Karpas-422 (cell line): Measurements from ENCODE around the gene NISCH. TPM values are rescaled to one million over a fixed set of nuclear protein-coding genes. Genes with fewer than 3 reads are reported as not detected.

Experiments
- DNase-seq: peaks from one replicate; pipeline ENCODE4 v3.0.0-alpha.2; 2015
- H2AFZ ChIP-seq: fragments of 200-600 bp; sonication (generic); 2 replicates; pipeline ENCODE4 v1.6.1; 2014; ENCODE audit warnings: antibody characterized with exemption, low read length, mixed read lengths
- H3K27ac ChIP-seq: fragments of 200-600 bp; sonication (generic); 2 replicates; pipeline ENCODE4 v1.5.1; 2014; ENCODE audit warnings: mild to moderate bottlenecking, low read length, moderate library complexity
- H3K27me3 ChIP-seq: fragments of 200-600 bp; sonication (generic); 2 replicates; pipeline ENCODE4 v1.6.1; 2014; ENCODE audit warnings: low read length, mixed read lengths
- H3K36me3 ChIP-seq: fragments of 200-600 bp; sonication (generic); 2 replicates; pipeline ENCODE4 v1.6.1; 2014; ENCODE audit warnings: low read length, mixed read lengths; ENCODE audit not compliant: insufficient read depth
- H3K4me1 ChIP-seq: fragments of 200-600 bp; sonication (generic); 2 replicates; pipeline ENCODE4 v1.6.1; 2014; ENCODE audit warnings: mild to moderate bottlenecking, low read length, mixed read lengths
- H3K4me2 ChIP-seq: fragments of 200-600 bp; sonication (generic); 2 replicates; pipeline ENCODE4 v1.6.1; 2014; ENCODE audit warnings: low read length, low read depth, mild to moderate bottlenecking; ENCODE audit not compliant: poor library complexity, severe bottlenecking
- H3K4me3 ChIP-seq: fragments of 200-600 bp; sonication (generic); 2 replicates; pipeline ENCODE4 v1.5.1; 2014; ENCODE audit warnings: mild to moderate bottlenecking, antibody characterized with exemption, low read length, mixed read lengths
- H3K79me2 ChIP-seq: fragments of 200-600 bp; sonication (generic); 2 replicates; pipeline ENCODE4 v1.6.1; 2014; ENCODE audit warnings: mild to moderate bottlenecking, low read length, mixed read lengths
- H3K9ac ChIP-seq: fragments of 200-600 bp; sonication (generic); 2 replicates; pipeline ENCODE4 v1.6.0; 2014; ENCODE audit warnings: low read length
- H3K9me2 ChIP-seq: fragments of 200-600 bp; sonication (generic), shearing (Covaris generic); replicated peaks from 2 replicates; pipeline ENCODE4 v1.6.0; 2014; ENCODE audit warnings: mild to moderate bottlenecking, low read length, moderate library complexity; ENCODE audit not compliant: insufficient read depth
- H3K9me3 ChIP-seq: fragments of 300-700, 200-600 bp; sonication (generic); 2 replicates; pipeline ENCODE4 v1.6.1; 2014; ENCODE audit warnings: low read length, mixed read lengths
- H4K20me1 ChIP-seq: fragments of 200-600 bp; sonication (generic); 2 replicates; pipeline ENCODE4 v1.6.1; 2014; ENCODE audit warnings: mild to moderate bottlenecking, antibody characterized with exemption, low read length, low read depth; ENCODE audit not compliant: insufficient read depth
- total RNA-seq: library from RNA; depleted of rRNA; stranded (reverse); fragments of >200 nt; shearing (Covaris generic); gene quantifications from 2 replicates; pipeline ENCODE4 v1.2.3, GENCODE V29; 2014; ENCODE audit warnings: low replicate concordance

The NISCH gene
- total RNA-seq, 1 experiment from 2014 or later: 44.2 TPM

- Histone ChIP-seq H3K79me2 (peaks cover 33% of the 10 kb centered on the region), H2AFZ (no peak overlapping the region), H3K9me2 (no peaks in the 10 kb centered on the region), H3K4me3 (no peak overlapping the region), H3K27me3 (no peaks in the 10 kb centered on the region), H3K4me1 (peaks cover 13% of the 10 kb centered on the region), H3K9ac (no peak overlapping the region), H3K27ac (no peak overlapping the region), H3K9me3 (no peaks in the 10 kb centered on the region), H4K20me1 (no peaks in the 10 kb centered on the region), H3K36me3 (no peaks in the 10 kb centered on the region), H3K4me2 (no peak overlapping the region)
- no peak for DNase-seq
These were observed 74.3 kb downstream of the NISCH start for GRCh38 chr3:52529376-52530333.

GRCh38 chr3:52530918-52531826, 75.8 kb downstream of the NISCH start:
- Histone ChIP-seq H3K4me2 (no peak overlapping the region), H3K9ac (no peak overlapping the region), H3K36me3 (no peaks in the 10 kb centered on the region), H3K27ac (no peak overlapping the region), H3K4me1 (peaks cover 26% of the 10 kb centered on the region), H3K9me2 (no peaks in the 10 kb centered on the region), H3K4me3 (no peak overlapping the region), H3K9me3 (no peaks in the 10 kb centered on the region), H3K79me2 (peaks cover 33% of the 10 kb centered on the region), H4K20me1 (no peaks in the 10 kb centered on the region), H3K27me3 (no peaks in the 10 kb centered on the region), H2AFZ (no peak overlapping the region)
- DNase-seq: no peak

- H3K27ac ChIP-seq: 0 out of 2 replicates have a peak overlapping the region, but pooled peaks have one; percentile 50
- no peaks in the 10 kb centered on the region for H3K27me3 ChIP-seq
- H3K4me3 ChIP-seq: peak overlapping the region; percentile 74
- H3K36me3 ChIP-seq: no peaks in the 10 kb centered on the region
- peaks cover 2% of the 10 kb centered on the region; the same call in 1 of the 2 replicates for H4K20me1 ChIP-seq
- H3K4me2 ChIP-seq: peak overlapping the region; percentile 70
- no peak overlapping the region for H2AFZ ChIP-seq
- no peak for DNase-seq
- no peaks in the 10 kb centered on the region for H3K9me2 ChIP-seq
- peak overlapping the region; percentile 84 for H3K9ac ChIP-seq
- H3K79me2 ChIP-seq: peaks cover 38% of the 10 kb centered on the region
- peaks cover 26% of the 10 kb centered on the region for H3K4me1 ChIP-seq
- H3K9me3 ChIP-seq: no peaks in the 10 kb centered on the region
These were observed 76.6 kb downstream of the NISCH start for GRCh38 chr3:52531860-52532516.

GRCh38 chr3:52532517-52532837, 77.1 kb downstream of the NISCH start:
- Histone ChIP-seq H3K9me2 (no peaks in the 10 kb centered on the region), H3K4me2 (peak overlapping the region; percentile 70), H2AFZ (no peak overlapping the region), H3K27ac (peak overlapping the region; percentile 50), H3K4me1 (peaks cover 28% of the 10 kb centered on the region), H3K27me3 (no peaks in the 10 kb centered on the region), H3K9me3 (no peaks in the 10 kb centered on the region), H3K4me3 (peak overlapping the region; percentile 74), H3K36me3 (no peaks in the 10 kb centered on the region), H3K9ac (peak overlapping the region; percentile 84), H3K79me2 (peaks cover 43% of the 10 kb centered on the region), H4K20me1 (peaks cover 6% of the 10 kb centered on the region; the same call in 1 of the 2 replicates)
- peak; percentile 75 for DNase-seq

DNA sequence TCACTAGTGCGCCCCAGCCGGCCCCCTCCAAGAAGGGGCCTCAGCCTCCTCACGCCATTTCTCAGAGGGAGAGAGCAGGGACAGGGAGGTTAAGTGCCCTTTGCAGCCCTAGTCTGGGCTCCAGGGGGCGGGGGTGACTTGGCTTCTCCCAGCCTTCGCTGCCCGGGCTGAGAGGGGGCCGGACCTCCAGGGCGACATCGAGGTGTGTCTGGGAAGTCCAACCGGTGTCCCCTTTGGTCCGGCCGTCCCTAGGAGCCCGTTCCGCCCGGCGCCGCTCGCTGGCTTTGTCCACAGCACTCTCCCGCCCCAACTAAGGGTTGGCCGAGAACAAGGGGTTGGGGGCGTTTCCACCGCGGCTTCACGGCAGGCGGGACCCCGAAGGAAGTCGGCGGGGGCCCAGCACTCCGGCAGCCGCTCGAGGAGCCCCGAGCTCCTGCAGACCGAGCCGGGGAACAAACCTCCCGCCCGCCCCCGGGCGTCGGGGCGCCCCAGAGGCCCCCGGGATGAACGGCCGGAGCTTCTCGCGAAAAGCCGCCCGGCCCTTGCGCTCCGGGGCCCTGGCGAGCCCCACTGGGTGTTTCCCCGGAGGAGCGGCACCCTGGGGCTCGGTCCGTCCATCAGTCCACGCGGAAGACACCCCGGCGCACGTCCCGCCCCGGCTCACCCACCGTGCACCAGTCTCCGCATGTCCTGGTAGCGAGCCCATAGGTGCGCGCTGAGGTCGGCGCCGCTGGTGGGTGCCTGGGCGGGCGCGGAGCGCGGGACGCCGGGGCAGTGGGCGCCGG, 77.6 kb downstream of the NISCH start:
- no peaks in the 10 kb centered on the region for H3K9me3 ChIP-seq
- peak; percentile 55 for DNase-seq
- H3K79me2 ChIP-seq: peaks cover 49% of the 10 kb centered on the region
- H2AFZ ChIP-seq: no peak overlapping the region
- H3K27me3 ChIP-seq: no peaks in the 10 kb centered on the region
- no peaks in the 10 kb centered on the region for H3K36me3 ChIP-seq
- H3K27ac ChIP-seq: peak overlapping the region; percentile 50
- H3K9me2 ChIP-seq: no peaks in the 10 kb centered on the region
- H3K4me2 ChIP-seq: peak overlapping the region; percentile 70
- H3K4me1 ChIP-seq: peaks cover 34% of the 10 kb centered on the region
- peak overlapping the region; percentile 84 for H3K9ac ChIP-seq
- H3K4me3 ChIP-seq: peak overlapping the region; percentile 74
- peaks cover 12% of the 10 kb centered on the region; the same call in 1 of the 2 replicates for H4K20me1 ChIP-seq

DNA sequence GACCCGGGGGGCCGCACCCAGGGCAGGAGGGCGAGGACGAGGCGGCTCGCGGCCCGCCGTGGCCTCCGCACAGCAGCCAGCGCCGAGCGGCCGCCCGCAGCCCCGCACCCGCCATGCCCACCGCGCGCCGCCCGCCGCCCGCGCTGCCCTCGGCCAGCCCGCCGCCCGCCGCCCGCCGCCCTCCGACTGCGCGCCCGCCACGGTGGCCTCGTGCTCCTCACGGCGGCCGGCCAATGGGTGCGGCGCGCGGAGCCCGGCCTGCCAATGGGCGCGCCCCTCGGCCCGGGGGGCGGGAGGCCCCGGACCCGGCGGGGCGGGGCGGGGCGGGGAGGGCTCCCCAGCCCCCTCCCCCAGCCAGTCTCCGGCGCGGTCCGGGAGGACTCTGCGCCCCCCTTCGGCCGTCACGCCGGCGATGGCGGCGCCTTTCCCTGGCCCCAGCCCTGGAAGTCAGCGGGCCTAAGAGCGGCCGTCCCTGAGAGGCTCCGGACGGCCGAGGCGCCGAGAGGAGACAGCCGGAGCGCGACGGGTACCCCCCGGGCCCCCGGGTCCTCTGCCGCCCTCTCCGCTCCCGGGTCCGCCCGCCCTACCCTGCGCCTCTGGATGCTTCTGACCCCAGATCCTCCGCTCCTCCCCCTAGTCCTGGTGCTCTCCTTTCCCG, 78.3 kb downstream of the NISCH start, which contains the start of gene NT5DC2:
Gene NT5DC2 (minus strand): TSS at position 235 of the 658 bp plus-strand sequence. CDS start 120 bp downstream, at position 115.
- peaks cover 56% of the 10 kb centered on the region for H3K79me2 ChIP-seq
- H3K9me2 ChIP-seq: no peaks in the 10 kb centered on the region
- H4K20me1 ChIP-seq: peaks cover 13% of the 10 kb centered on the region; the same call in 1 of the 2 replicates
- H3K9ac ChIP-seq: peak within 1 kb of the TSS; percentile 84
- H3K4me3 ChIP-seq: peak within 1 kb of the TSS; percentile 74
- H2AFZ ChIP-seq: no peak within 1 kb of the TSS
- no peaks in the 10 kb centered on the region for H3K9me3 ChIP-seq
- H3K4me2 ChIP-seq: peak within 1 kb of the TSS; percentile 70
- no peaks in the 10 kb centered on the region for H3K36me3 ChIP-seq
- DNase-seq: peak; percentile 87
- peak within 1 kb of the TSS; percentile 50 for H3K27ac ChIP-seq
- H3K4me1 ChIP-seq: peaks cover 41% of the 10 kb centered on the region
- H3K27me3 ChIP-seq: no peaks in the 10 kb centered on the region
